Cortex of kidney (tissue), 1 donor: ENCODE data around the gene CLCN2.
"Not testable (repeated sequence)": the region's sequence is repeated elsewhere in the genome, so short reads cannot be mapped to it uniquely, and the experiment has no call there.

Source experiments
- DNase-seq: peaks from one replicate; lab custom pipeline; 2025; lab: John Stamatoyannopoulos, UW

Gene CLCN2

GRCh38 chr3:184345317-184346144, 15.9 kb downstream of the CLCN2 start:
- no peak for DNase-seq

GRCh38 chr3:184344579-184345316, 16.7 kb downstream of the CLCN2 start:
- no peak for DNase-seq

- DNase-seq = no peak
Observed at GRCh38 chr3:184343200-184343876, 18.1 kb downstream of the CLCN2 start.

- no peak for DNase-seq
Observed at GRCh38 chr3:184341925-184342324, 19.5 kb downstream of the CLCN2 start.

- DNase-seq = not testable (repeated sequence)
Observed at GRCh38 chr3:184339451-184340135, 21.8 kb downstream of the CLCN2 start.

GRCh38 chr3:184339001-184339400, 22.4 kb downstream of the CLCN2 start:
- no peak for DNase-seq

DNA sequence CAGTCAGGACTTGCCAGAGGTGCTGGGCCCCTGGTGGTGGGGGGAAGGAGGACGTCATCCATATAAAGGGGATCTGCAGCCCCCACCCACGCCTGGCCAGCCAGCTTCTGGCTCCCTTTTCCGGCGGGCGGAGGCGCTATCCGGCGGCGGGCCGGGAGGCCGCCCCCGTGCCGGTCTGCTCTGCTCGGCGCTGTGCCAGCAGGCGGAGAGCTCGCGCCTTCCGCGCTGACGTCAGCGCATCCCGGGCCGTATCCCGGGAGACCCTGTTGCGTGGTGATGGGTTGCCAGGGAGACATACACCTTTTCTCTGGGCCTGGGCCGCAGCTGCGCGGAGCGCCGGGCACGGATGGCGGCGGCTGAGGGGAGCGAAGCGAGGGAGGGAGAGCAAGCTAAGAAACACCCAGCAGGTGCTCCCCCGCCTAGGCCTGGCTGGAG, 22.9 kb downstream of the CLCN2 start:
- no peak for DNase-seq

DNA sequence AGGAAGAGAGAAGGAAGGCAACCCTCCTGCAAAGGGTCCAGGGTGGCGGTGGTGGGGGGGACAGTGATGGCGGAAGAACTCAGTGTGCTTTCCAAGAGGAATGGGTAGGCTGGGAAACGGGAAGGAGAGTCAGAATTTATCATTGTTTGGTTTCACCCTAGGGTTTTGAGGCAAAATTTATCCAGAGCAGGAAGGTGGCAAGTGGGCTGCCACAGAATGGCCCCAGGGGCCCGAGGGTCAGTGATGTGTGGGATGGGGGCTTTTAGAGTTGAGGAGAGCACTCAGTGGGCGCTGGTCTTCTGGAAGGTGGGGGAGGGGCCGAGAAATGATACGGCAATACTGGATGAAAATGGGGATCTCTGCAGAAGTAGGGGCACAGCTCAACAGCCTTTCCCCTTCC, 23.4 kb downstream of the CLCN2 start:
- no peak for DNase-seq

- DNase-seq = no peak
Observed at GRCh38 chr3:184337399-184337714, 24.0 kb downstream of the CLCN2 start, which contains the start of gene FAM131A. FAM131A (plus strand) TSS chr3:184337600; CDS start chr3:184337631, 31 bp downstream.

- no peak for DNase-seq
Observed at GRCh38 chr3:184336547-184337398, 24.6 kb downstream of the CLCN2 start.

- DNase-seq = no peak
Observed at GRCh38 chr3:184335661-184336546, 25.5 kb downstream of the CLCN2 start.

- DNase-seq = no peak
Observed at GRCh38 chr3:184335291-184335660, 26.1 kb downstream of the CLCN2 start.

- DNase-seq = no peak
Observed at GRCh38 chr3:184334470-184335158, 26.8 kb downstream of the CLCN2 start.

- DNase-seq = no peak
Observed at GRCh38 chr3:184333700-184334099, 27.7 kb downstream of the CLCN2 start.

GRCh38 chr3:184333190-184333589, 28.2 kb downstream of the CLCN2 start:
- DNase-seq = no peak

GRCh38 chr3:184332370-184333090, 28.9 kb downstream of the CLCN2 start:
- no peak for DNase-seq

DNA sequence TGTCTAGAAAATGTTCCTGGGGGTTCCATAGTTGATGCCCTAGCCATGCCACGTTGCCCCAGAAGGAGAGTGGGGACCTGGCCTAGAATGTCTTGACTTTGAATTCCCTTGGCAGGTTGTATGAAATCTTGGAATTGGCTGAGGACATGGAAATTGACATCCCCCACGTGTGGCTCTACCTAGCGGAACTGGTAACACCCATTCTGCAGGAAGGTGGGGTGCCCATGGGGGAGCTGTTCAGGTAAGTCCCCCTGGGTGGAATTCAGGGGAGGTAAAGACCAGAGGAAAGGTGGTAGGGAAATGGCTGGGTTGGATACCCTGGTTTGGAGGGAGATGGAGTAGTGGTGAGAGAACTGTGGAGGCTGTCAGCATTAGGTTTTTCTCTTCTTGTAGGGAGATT, 32.9 kb downstream of the CLCN2 start:
- DNase-seq = no peak

- DNase-seq = no peak
Observed at GRCh38 chr3:184327171-184327570, 34.2 kb downstream of the CLCN2 start.
